Right hindlimb (tissue), 1 donor: Measurements from ENCODE around the gene CNIH3.
"Not testable (repeated sequence)": the region's sequence is repeated elsewhere in the genome, so short reads cannot be mapped to it uniquely, and the experiment has no call there.

Source experiments
- DNase-seq: peaks from one replicate; pipeline ENCODE4 v3.0.0-alpha.2; 2018

The CNIH3 gene

GRCh38 chr1:224644553-224645154, 28.5 kb downstream of the CNIH3 start:
- peak; percentile 43 for DNase-seq

GRCh38 chr1:224647449-224647848, 31.3 kb downstream of the CNIH3 start:
- DNase-seq, result no peak

DNA sequence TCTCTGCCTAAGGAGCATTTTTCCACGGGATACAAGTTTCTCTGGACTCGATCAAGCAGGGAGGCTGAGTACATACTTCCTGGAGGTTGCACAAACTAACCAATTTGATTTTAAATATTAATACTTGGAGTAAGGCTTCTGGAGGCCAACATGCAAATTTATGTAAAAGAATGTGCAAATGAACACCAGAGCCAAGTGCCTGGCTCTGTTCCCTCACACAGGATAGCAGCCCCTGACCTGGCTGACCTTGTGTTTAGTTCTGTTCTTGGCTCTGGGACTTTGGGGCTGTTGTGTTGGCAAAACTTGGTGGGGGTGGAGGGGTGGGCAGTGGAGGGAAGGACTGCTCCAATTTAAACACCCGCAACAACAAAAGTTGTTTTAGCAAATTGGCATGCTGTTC, 34.2 kb downstream of the CNIH3 start:
- no peak for DNase-seq

- no peak for DNase-seq
These were observed 35.1 kb downstream of the CNIH3 start for GRCh38 chr1:224651188-224651587.

DNA sequence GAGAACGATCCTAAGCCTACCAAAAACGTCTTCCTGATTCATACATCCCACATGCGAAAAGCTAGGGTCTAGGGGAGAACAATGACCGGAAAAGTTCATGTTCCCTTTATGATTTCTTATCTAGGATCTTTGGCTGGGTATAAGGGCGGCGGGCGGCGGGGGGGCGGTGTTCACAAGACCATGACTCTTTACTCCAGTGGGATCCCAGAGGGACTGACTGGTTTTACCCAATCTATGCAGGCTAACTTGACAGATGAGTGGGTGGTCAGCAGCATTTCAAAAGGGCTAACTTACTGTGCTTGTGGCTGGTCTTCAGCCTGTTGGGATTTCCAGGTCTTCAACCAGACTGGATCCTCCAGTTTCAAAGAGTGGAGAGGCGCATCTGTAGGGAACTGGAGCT, 40.3 kb downstream of the CNIH3 start:
- DNase-seq, result no peak

- DNase-seq, result no peak
These were observed 44.0 kb downstream of the CNIH3 start for GRCh38 chr1:224660074-224660473.

DNA sequence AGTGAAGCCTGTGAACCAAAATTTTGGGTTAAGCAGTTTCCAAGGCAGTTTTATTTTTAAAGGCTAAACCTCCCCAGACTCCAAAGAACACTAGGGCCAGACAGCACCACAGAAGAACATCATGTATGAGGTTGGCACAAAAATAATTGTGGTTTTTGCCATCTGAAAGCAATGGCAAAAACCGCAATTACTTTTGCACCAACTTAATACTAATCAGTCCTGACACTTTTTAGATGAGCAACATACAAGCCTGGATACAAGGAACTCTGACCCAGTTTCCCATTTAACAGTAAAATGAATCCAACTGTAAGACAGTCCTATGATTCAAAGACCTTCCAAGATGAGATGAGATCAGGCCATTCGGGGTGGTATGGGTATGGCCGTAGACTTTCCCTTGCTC, 46.8 kb downstream of the CNIH3 start:
- no peak for DNase-seq

- no peak for DNase-seq
These were observed 48.9 kb downstream of the CNIH3 start for GRCh38 chr1:224665016-224665415.

GRCh38 chr1:224666078-224666477, 50.0 kb downstream of the CNIH3 start:
- DNase-seq, result no peak

- no peak for DNase-seq
These were observed 50.8 kb downstream of the CNIH3 start for GRCh38 chr1:224666913-224667312.

DNA sequence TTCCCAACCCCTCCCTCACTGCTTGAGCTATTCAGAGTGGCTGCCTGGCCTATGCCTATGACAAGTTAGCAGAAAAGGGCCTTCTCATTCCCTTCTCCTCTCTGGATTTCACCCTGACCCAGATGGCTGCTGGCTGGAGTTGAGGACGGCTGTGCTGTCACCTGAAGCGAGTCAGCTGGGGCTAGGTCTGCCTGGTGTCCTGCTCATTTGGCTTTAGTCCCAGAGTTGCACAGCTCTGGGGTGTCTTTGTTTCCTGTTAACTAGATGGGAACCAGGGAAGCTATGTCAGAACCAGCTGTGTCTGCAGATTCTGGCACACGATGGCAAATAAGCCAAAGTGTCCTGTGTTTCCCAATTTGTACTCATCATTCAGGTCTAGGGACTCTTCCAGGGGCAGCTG, 52.9 kb downstream of the CNIH3 start:
- peak; percentile 51 for DNase-seq

DNA sequence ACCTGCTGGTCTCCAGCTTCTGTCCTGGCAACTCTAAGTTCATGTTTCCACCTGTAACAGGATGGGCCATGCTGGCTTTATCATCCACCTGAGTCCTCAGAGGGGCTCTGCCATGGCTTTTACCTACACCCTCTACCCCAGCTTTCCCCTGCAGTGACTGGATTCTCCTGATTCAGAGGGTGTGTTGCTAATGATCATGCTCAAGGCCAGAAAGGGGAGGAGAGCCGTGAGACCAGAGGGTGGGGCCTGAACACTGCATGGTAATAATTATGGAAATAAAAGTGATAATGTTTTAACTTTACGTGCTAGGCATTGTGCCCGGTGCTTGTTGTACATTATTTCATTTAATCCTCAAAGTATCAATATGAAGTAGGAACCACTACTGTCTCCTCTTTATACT, 53.3 kb downstream of the CNIH3 start:
- DNase-seq, result no peak

DNA sequence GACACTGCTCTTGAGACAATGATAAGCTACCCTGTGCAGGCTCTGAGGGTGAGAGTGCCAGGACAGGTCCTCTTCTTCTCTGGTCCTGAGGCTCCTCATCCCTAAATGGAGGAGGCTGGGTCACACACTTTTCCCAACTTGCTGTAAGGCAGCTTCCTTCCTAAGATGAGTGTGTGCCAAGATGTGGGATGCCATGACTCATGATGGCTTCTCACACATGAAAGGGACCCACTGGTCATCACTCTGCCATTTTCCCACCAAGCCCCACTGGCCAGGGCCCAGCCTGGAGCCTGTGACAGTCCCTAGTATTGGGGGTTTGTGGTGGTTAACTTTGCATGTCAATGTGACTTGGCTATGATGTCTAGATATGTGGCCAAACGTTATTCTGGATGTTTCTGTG, 54.4 kb downstream of the CNIH3 start:
- DNase-seq, result no peak

- DNase-seq, result no peak
These were observed 55.0 kb downstream of the CNIH3 start for GRCh38 chr1:224671076-224671475.

DNA sequence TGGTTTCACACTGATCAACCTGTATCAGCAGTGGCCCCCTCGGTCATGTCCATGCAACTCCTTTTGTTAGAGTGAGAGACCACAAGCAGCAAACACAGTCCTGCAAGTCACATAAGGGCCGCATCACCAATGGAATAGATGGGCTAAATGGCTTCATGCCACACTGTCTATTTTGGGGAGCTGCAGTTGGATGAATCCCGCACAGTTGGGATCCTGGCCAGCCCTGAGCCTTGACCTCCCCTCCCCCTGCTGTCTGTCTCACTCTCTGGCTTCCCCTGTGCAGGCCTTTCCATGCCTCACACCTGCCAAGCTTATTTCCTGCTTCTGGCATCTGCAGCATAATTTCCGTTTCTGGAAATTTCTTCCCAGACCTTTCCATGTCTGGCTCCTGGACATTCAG, 57.0 kb downstream of the CNIH3 start:
- DNase-seq, result no peak

DNA sequence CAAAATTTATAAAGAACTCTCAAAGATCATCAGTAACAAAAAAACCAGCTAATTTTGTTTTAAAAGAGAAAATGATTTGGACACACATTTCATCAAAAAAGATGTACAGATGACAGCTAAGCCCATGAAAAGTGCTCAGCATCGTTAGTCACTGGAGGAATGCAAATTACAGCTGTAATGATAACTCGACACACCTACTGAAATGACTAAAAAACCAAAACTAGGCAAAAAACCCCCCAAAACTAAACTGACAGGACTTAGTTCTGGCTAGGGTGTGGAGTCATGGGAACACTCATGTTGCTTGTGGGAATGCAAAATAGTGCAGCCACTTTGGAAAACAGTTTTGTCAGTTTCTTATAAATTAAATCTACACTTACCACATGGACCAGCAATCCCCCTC, 59.5 kb downstream of the CNIH3 start:
- DNase-seq, result no peak

- no peak for DNase-seq
These were observed 60.4 kb downstream of the CNIH3 start for GRCh38 chr1:224676551-224676950.

DNA sequence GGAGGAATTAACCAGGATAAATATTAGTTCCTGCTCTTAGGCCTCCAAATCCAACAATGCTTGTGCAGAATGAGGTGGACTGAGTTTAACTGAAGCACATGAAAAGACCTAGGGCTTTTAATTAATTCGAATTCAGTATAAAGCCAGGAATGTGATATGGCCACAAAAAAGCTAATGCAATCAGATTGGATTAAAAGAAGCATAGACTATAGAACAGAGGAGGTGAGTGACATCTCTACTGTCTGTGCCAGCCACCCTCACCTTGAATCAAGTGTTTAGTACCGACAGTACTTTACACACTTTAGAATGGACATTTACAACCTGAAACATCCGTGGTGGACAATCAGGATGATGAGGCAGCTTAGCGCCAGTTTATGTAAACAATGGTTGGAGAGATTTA, 62.1 kb downstream of the CNIH3 start:
- DNase-seq, result no peak

- no peak for DNase-seq
These were observed 63.5 kb downstream of the CNIH3 start for GRCh38 chr1:224679606-224680005.

DNA sequence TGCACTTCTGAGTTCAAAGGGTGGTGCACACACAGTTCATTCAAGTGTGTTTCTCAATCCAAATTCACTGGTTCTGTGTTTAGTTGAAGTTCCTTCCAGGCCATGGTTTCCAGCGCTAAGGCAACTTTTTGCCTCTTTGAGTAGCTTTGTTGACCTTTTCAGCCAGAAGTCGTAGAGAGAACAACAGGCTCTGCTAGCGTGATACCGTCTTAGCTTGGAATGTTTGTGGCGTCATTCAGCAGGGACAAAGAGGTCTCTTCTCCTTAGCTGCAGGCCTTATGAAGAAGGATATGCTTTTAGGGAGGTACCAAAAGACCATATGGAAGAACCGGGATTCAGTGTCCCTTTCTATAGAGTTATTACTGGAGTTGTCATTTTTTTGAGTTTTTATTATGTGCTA, 65.7 kb downstream of the CNIH3 start:
- no peak for DNase-seq

DNA sequence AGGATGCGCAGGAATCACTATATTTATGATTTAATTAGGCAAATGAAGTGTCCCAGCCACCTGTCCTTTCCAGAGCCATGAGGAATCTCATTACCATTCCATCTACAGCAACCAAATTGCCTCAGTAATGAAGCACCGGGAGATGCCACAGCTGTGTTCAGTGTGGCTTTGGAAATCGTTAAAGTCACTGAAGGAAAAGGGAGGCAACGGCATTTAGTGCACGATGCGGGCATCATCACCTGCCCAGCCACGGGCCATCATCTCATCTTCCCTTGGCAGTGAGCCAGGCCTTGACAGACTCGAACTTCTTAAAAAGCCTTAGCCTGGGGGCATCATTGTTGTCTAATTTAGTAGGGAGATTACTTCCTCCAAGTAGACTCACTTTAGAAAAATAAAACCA, 67.8 kb downstream of the CNIH3 start:
- no peak for DNase-seq

GRCh38 chr1:224684979-224685425, 68.9 kb downstream of the CNIH3 start:
- DNase-seq, result no peak

DNA sequence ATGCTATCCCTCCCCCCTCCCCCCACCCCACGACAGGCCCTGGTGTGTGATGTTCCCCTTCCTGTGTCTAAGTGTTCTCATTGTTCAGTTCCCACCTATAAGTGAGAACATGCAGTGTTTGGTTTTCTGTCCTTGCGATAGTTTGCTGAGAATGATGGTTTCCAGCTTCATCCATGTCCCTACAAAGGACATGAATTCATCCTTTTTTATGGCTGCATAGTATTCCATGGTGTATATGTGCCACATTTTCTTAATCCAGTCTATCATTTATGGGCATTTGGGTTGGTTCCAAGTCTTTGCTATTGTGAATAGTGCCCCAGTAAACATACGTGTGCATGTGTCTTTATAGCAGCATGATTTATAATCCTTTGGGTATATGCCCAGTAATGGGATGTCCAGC, 70.0 kb downstream of the CNIH3 start:
- not testable (repeated sequence) for DNase-seq

- DNase-seq, result no peak
These were observed 71.3 kb downstream of the CNIH3 start for GRCh38 chr1:224687465-224687864.

GRCh38 chr1:224689374-224689773, 73.3 kb downstream of the CNIH3 start:
- DNase-seq, result no peak

- DNase-seq, result no peak
These were observed 74.5 kb downstream of the CNIH3 start for GRCh38 chr1:224690576-224690975.
